ENCODE measurements around the gene CCDC97. TPM values are rescaled to one million over a fixed set of nuclear protein-coding genes. Genes with fewer than 3 reads are reported as not detected.
"Not testable (repeated sequence)": the region's sequence is repeated elsewhere in the genome, so short reads cannot be mapped to it uniquely, and the experiment has no call there.

The CCDC97 gene
- total RNA-seq, 1 donor from 2014 or later: 5.1 TPM

DNA sequence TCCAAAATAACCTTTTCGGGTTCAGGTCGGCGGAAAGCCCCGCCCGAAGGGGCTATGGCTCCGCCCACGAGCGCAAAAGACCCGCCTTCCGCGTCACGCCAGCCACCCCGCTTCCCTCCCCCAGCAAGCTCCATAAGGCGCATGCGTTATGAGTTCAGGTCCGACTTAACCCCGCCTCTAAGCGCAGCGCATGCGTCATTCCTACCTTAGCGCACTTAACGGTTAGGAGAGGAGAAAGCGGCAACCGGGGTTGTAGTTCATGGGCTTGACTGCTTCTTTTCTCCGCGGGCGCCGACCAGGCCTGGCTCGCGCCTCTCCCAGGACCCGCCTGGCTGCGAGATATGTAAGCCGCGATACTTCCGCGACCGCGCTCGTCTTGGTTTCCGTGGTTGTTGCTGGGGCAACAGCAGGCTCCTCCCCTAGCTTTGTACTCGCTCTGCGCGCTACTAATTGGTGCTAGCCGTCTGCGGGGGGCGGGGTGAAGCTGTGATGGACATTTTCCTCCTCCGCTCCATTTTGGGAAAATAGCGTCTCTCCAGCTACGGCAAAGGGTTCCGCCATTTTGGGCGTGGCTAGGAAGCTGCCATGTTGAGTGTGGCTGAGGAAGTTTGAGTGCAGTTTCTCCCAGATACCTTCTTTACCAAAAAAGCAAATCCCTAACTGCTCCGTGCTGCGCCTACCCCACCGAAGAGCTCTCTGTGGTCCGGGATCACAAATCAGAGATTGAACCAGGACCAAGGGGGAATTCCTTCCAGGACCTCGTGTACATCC, 54.0 kb downstream of the CCDC97 start, which contains the start of gene B9D2:
Gene B9D2 (minus strand): TSS at position 397 of the 771 bp plus-strand sequence. CDS start 630 bp downstream, outside the sequence.
- peak; percentile 99 for DNase-seq (ENCODE audit: low spot score)

DNA sequence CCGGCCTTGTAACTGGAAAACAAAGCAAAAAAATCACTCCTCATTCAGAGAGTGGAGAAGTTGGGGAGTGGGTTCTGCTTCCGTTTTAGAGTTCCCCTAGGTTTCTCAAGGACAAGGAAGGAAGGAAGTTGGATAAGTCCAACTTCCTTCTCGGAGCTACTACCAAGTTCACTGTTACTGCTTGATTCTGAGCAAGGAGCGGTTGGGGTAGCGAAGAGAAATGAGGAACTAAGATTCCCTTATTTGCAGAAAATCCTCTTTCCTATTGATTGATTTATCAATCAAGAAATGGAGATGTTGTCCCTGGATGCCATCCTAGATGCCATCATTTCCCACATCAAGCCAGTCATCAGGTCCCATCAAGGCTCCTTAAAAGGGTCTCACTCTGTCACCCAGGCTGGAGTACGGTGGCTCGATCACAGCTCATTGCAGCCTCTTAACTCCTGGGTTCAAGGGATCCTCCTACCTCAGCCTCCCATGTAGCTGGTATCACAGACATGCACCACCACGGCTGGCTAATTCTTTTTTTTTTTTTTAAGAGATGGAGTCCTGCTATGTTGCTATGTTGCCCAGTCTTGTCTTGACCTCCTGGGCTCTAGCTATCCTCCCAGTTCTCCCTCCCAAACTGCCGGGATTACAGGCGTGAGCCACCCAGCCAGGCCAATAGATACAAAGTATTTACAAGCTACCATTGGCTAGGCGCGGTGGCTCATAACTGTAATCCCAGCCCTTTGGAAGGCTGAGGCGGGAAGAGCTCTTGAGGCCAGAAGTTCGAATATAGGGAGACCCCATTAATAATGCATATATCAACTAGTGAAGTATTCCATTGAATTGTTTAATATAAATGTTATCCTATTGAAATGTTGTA, 54.8 kb downstream of the CCDC97 start:
- no peak for DNase-seq (ENCODE audit: low spot score)

DNA sequence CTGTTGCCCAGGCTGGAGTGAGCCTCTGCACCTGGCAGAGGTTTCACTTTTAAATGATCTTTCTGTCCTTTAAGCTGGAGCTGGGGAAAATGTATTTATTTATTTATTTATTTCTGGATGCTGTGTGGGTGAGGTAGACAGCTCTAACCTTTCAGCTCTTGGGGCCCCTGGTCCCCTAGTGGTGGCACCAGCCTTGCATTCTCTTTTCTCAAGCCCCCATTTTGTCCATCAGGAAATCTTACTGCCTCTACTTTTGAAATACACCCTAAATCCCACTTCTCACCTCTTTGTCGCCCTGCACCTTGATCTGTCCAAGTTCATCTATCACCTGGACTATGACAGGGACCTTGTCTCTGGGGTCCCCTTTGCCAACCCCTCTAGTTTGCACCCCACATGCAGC, 56.1 kb downstream of the CCDC97 start:
- DNase-seq (ENCODE audit: low spot score): no peak

DNA sequence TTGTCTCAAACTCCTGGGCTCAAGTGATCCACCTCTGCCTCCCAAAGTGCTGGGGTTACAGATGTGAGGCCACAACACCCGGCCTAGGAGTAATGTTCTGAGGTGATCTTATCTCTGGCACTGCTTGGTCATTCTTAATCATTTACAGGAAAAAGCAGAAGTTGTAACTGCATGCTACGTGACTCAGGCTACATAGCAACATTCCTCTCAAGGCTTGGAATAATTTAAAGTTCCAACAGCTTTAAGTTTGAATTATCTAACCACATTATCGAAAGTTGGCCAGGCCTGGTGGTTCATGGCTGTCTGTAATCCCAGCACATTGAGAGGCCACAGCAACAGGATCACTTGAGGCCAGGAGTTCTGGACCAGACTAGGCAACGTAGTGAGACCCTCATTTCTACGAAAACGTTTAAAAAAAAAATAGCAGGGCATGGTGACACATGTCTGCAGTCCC, 57.9 kb downstream of the CCDC97 start:
- peak; percentile 90 for DNase-seq (ENCODE audit: low spot score)

DNA sequence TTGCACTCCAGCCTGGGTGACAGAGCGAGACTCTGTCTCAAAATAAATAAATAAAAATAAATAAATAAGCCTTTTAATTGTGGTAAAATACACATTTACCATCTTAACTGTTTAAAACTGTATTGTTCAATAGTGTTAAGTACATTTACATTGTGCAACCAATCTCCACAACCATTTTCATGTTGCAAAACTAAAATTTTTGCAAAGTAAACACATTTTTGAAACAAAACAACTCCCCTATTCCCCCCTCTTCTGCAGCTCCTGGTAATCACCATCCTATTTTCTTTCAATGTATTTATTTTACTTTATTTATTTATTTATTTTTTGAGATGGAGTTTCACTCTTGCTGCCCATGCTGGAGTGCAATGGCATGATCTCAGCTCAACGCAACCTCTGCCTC, 59.8 kb downstream of the CCDC97 start:
- DNase-seq (ENCODE audit: low spot score): no peak

DNA sequence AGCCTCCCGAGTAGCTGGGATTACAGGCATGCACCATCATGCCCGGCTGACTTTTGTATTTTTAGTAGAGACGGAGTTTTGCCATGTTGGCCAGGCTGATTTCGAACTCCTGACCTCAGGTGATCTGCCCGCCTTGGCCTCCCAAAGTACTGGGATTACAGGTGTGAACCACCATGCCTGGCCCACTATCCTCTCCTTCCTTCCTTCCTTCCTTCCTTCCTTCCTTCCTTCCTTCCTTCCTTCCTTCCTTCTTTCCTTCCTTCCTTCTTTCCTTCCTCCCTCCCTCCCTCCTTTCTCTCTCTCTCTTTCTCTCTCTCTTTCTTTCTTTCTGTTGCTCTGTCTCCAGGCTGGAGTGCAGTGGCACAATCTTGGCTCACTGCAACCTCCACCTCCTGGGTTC, 61.1 kb downstream of the CCDC97 start:
- DNase-seq (ENCODE audit: low spot score): not testable (repeated sequence)

DNA sequence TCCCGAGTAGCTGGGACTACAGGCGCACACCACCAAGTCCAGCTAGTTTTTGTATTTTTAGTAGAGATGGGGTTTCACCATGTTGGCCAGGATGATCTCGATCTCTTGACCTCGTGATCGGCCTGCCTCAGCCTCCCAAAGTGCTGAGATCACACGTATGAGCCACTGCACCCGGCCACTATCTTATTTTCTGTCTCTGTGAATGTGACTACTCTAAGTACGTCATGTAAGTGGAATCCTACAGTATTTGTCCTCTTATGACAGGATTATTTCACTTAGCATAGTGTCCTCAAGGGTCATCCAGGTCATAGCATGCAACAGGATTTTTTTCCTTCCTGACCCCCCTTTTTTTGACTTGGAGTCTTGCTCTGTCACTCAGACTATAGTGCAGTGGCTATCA, 61.6 kb downstream of the CCDC97 start:
- DNase-seq (ENCODE audit: low spot score): no peak

DNA sequence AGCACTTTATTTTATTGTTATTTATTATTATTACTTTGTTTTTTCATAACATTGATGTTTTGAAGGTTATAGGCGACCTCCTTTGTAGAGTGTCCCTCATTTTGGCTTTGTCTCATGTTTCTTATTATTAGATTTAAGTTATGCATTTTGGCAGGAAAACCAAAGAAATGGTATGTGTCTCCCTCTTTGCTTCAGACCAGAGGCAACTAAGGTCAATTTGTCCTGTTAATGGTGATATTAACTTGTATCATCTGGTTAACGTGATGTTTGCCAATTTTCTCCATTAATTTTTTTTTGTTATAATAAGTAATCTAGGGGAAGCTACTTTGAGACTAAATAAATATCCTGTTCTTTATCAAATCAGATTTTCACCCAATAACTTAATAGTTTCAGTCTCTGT, 62.5 kb downstream of the CCDC97 start:
- DNase-seq (ENCODE audit: low spot score): no peak

DNA sequence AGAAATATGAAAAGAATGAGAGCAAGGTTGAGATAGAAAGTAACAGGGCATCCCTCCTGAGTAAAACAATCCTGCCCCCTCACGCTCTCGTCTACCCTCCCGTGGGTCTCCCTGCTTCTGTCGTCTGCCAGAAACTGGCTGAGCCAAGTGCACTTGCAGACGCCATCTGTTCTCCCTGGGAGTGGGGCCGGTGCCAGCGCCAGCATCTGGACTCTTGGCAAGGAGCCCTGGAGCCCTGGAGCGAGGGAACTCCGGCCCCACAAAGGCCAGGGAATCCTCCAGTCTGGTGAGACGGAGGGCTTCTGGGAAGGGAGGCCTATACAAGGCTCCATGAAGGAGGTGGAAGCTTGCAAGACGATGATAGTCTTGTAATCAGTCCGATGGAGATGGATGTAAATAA, 64.0 kb downstream of the CCDC97 start:
- DNase-seq (ENCODE audit: low spot score): peak; percentile 96

Other genes with a start within 250 kb of the CCDC97 start
- not detected for gene CYP2A13, start 221.7 kb upstream of the CCDC97 start, total RNA-seq (ENCODE audit: insufficient read depth, low replicate concordance)
- not detected for gene CYP2F1, start 195.7 kb upstream of the CCDC97 start, total RNA-seq (ENCODE audit: insufficient read depth, low replicate concordance)
- gene CYP2S1, start 117.0 kb upstream of the CCDC97 start, total RNA-seq (ENCODE audit: insufficient read depth, low replicate concordance): 1.2 TPM
- 104 TPM for gene AXL, start 90.9 kb upstream of the CCDC97 start, total RNA-seq (ENCODE audit: insufficient read depth, low replicate concordance)
- gene HNRNPUL1, start 45.8 kb upstream of the CCDC97 start, total RNA-seq (ENCODE audit: insufficient read depth, low replicate concordance): 56.8 TPM
- gene TGFB1, start 43.8 kb downstream of the CCDC97 start, total RNA-seq (ENCODE audit: insufficient read depth, low replicate concordance): 13.2 TPM
- gene B9D2, start 54.0 kb downstream of the CCDC97 start, total RNA-seq (ENCODE audit: insufficient read depth, low replicate concordance): 2.2 TPM
- gene TMEM91, start 66.4 kb downstream of the CCDC97 start, total RNA-seq (ENCODE audit: insufficient read depth, low replicate concordance): 32.0 TPM
- gene EXOSC5, start 87.2 kb downstream of the CCDC97 start, total RNA-seq (ENCODE audit: insufficient read depth, low replicate concordance): 15.9 TPM
- gene BCKDHA, start 87.6 kb downstream of the CCDC97 start, total RNA-seq (ENCODE audit: insufficient read depth, low replicate concordance): 31.1 TPM
- not detected for gene B3GNT8, start 117.2 kb downstream of the CCDC97 start, total RNA-seq (ENCODE audit: insufficient read depth, low replicate concordance)
- 20.9 TPM for gene DMAC2, start 129.7 kb downstream of the CCDC97 start, total RNA-seq (ENCODE audit: insufficient read depth, low replicate concordance)
- not detected for gene ERICH4, start 133.0 kb downstream of the CCDC97 start, total RNA-seq (ENCODE audit: insufficient read depth, low replicate concordance)

Data from umbilical cord (tissue), 2 donors.